Hepatocyte (in vitro differentiated cells): Measurements from ENCODE around the gene NCAPG2. TPM values are rescaled to one million over a fixed set of nuclear protein-coding genes. Genes with fewer than 3 reads are reported as not detected.

ENCODE experiments used
- DNase-seq: peaks from one replicate; pipeline ENCODE4 v3.0.0-alpha.2; 2016; ENCODE audit warnings: low spot score
- H2AFZ ChIP-seq: fragments of 200-600 bp; sonication (generic); 2 replicates; pipeline ENCODE4 v1.6.0; 2016; ENCODE audit warnings: antibody characterized with exemption, mild to moderate bottlenecking
- H3K27ac ChIP-seq: fragments of 200-600 bp; sonication (generic); 2 replicates; pipeline ENCODE4 v1.5.1; 2016; ENCODE audit warnings: mild to moderate bottlenecking
- H3K27me3 ChIP-seq: fragments of 200-600 bp; sonication (generic); 2 replicates; pipeline ENCODE4 v1.6.1; 2016
- H3K36me3 ChIP-seq: fragments of 200-600 bp; sonication (generic); replicated peaks from 2 replicates; pipeline ENCODE4 v1.5.1; 2016; ENCODE audit warnings: low read depth; ENCODE audit not compliant: insufficient read depth
- H3K4me1 ChIP-seq: fragments of 200-600 bp; sonication (generic); 2 replicates; pipeline ENCODE4 v1.5.1; 2016; ENCODE audit warnings: mild to moderate bottlenecking, moderate library complexity; ENCODE audit not compliant: insufficient read depth
- H3K4me2 ChIP-seq: fragments of 200-600 bp; sonication (generic); 2 replicates; pipeline ENCODE4 v1.6.0; 2016
- H3K4me3 ChIP-seq: fragments of 200-600 bp; sonication (generic); 2 replicates; pipeline ENCODE4 v1.5.1; 2016; ENCODE audit warnings: mild to moderate bottlenecking
- H3K79me2 ChIP-seq: fragments of 200-600 bp; sonication (generic); 2 replicates; pipeline ENCODE4 v1.6.0; 2017; ENCODE audit warnings: mild to moderate bottlenecking
- H3K9me2 ChIP-seq: fragments of 200-600 bp; sonication (generic); replicated peaks from 2 replicates; pipeline ENCODE4 v1.6.0; 2017; ENCODE audit warnings: mild to moderate bottlenecking; ENCODE audit not compliant: insufficient read depth
- H3K9me3 ChIP-seq: fragments of 200-600 bp; sonication (generic); 2 replicates; pipeline ENCODE4 v1.5.1; 2016; ENCODE audit warnings: low read depth, mild to moderate bottlenecking
- H4K20me1 ChIP-seq: fragments of 200-600 bp; sonication (generic); 2 replicates; pipeline ENCODE4 v1.6.0; 2016; ENCODE audit warnings: mild to moderate bottlenecking; ENCODE audit not compliant: insufficient read depth, poor library complexity, severe bottlenecking
- EZH2 ChIP-seq: fragments of 200-600 bp; sonication (generic); IDR thresholded peaks from 2 replicates; pipeline ENCODE4 v1.6.1; 2016; ENCODE audit warnings: antibody characterized with exemption, mild to moderate bottlenecking, borderline replicate concordance
- EZH2phosphoT487 ChIP-seq: fragments of 200-600 bp; sonication (generic); IDR thresholded peaks from one replicate; pipeline ENCODE4 v1.6.1; 2018; ENCODE audit warnings: antibody characterized with exemption, mild to moderate bottlenecking, low read depth, moderate library complexity; ENCODE audit not compliant: unreplicated experiment, severe bottlenecking
- whole genome bisulfite sequencing: methylation state at CpG from one replicate; pipeline ENCODE4 v1.1.6; 2016; ENCODE audit warnings: low lambda C conversion rate; ENCODE audit errors: missing lambda C conversion rate; 5-methylcytosine and 5-hydroxymethylcytosine counted together
- polyA plus RNA-seq: library from polyadenylated mRNA; unstranded; fragments of >200 nt; fragmentation: Nextera tagmentation; extraction: Ambion mirVana; gene quantifications from 2 replicates; pipeline ENCODE4 v1.2.1, GENCODE V29; 2016
- total RNA-seq: library from RNA; depleted of rRNA; stranded (reverse); fragments of >200 nt; gene quantifications from 2 replicates; pipeline ENCODE4 v1.2.3, GENCODE V29; 2014
- TF ChIP-seq, protein P1 (sequence below): fragments of 200-600 bp; sonication (generic); IDR thresholded peaks from 2 replicates; pipeline ENCODE4 v1.5.1; 2016; ENCODE audit warnings: antibody characterized with exemption, mild to moderate bottlenecking; ENCODE audit not compliant: poor library complexity

NCAPG2 gene
- total and polyA plus RNA-seq, 2 experiments from 2014 or later = 6.2 to 9.5 TPM

DNA sequence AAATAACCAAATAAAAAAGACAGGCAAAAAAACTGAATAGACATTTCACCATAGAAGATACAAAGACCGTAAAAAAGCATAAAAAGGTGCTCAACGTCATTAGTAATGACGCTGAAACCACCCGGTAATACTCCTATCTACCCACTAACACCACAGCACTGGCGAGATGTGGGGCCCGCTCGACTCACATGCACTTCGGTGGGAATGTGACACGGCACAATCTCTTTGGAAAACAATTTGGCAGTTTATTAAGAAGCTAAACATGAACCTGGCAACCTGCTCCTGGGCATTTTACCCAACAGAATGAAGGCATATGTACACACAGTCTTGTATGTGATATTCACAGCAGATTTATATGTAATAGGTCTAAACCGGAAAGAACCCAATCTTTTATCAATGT is 42.8 kb upstream of the NCAPG2 start:
- no peaks in the 10 kb centered on the region for H4K20me1 ChIP-seq
- H3K27ac ChIP-seq = no peak overlapping the region
- no peak for TF ChIP-seq EZH2
- no peaks in the 10 kb centered on the region for H3K36me3 ChIP-seq
- no peak overlapping the region for H3K4me3 ChIP-seq
- H3K4me2 ChIP-seq = no peak overlapping the region
- no peaks in the 10 kb centered on the region for H3K4me1 ChIP-seq
- no peaks in the 10 kb centered on the region for H3K79me2 ChIP-seq
- no peak overlapping the region for H2AFZ ChIP-seq
- H3K9me2 ChIP-seq = no peaks in the 10 kb centered on the region
- H3K27me3 ChIP-seq = no peaks in the 10 kb centered on the region
- DNase-seq = no peak
- no peaks in the 10 kb centered on the region for H3K9me3 ChIP-seq
- 98% methylated on average over 10 of the region's 10 CpGs for WGBS

DNA sequence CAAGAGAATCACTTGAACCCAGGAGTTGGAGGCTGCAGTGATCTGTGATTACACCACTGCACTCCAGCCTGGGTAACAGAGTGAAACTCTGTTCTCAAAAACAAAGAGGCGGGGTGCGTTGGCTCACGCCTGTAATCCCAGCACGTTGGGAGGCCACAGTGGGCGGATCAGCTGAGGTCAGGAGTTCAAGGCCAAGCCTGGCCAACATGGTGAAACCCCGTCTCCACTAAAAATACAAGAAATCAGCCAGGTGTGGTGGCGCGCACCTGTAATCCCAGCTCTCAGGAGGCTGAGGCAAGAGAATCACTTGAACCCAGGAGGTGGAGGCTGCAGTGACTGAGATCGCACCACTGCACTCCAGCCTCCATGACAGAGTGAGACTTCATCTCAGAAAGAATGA is 42.4 kb upstream of the NCAPG2 start:
- Histone ChIP-seq H2AFZ (no peak overlapping the region), H3K4me1 (no peaks in the 10 kb centered on the region), H3K27me3 (no peaks in the 10 kb centered on the region), H3K36me3 (no peaks in the 10 kb centered on the region), H3K9me3 (no peaks in the 10 kb centered on the region), H3K4me3 (no peak overlapping the region), H4K20me1 (no peaks in the 10 kb centered on the region), H3K27ac (no peak overlapping the region), H3K4me2 (no peak overlapping the region), H3K79me2 (no peaks in the 10 kb centered on the region), H3K9me2 (no peaks in the 10 kb centered on the region)
- 95% methylated on average over 9 of the region's 9 CpGs for WGBS
- no peak for TF ChIP-seq EZH2phosphoT487
- TF ChIP-seq, protein P1, sequence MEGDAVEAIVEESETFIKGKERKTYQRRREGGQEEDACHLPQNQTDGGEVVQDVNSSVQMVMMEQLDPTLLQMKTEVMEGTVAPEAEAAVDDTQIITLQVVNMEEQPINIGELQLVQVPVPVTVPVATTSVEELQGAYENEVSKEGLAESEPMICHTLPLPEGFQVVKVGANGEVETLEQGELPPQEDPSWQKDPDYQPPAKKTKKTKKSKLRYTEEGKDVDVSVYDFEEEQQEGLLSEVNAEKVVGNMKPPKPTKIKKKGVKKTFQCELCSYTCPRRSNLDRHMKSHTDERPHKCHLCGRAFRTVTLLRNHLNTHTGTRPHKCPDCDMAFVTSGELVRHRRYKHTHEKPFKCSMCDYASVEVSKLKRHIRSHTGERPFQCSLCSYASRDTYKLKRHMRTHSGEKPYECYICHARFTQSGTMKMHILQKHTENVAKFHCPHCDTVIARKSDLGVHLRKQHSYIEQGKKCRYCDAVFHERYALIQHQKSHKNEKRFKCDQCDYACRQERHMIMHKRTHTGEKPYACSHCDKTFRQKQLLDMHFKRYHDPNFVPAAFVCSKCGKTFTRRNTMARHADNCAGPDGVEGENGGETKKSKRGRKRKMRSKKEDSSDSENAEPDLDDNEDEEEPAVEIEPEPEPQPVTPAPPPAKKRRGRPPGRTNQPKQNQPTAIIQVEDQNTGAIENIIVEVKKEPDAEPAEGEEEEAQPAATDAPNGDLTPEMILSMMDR = no peak
- TF ChIP-seq EZH2 = no peak
- no peak for DNase-seq

DNA sequence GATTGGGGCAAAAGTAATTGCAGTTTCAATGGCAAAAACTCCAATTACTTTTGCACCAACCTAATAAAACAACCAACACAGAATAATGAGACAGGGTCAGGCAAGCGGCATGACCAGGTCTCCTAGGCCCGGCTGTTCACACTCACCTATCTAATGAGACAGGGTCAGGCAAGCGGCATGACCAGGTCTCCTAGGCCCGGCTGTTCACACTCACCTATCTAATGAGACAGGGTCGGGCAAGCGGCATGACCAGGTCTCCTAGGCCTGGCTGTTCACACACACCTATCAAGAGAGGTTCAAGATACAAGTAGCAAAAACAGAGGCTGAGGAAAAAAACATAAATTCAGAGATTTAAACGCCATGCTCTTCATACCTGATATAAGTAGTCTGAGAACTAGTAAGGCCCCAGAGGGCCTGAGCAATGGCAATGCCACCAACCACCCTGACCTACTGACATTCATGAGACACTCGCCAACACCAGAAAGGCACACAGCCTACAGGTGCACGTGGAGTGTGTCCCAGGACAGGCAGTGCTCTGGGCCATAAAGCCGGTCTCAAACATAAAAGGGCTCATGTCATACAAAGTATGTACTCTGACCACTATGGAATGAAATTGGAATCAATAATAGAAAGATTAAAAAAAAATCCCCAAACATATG is 40.6 kb upstream of the NCAPG2 start:
- Histone ChIP-seq H3K9me3 (no peaks in the 10 kb centered on the region), H2AFZ (no peak overlapping the region), H4K20me1 (no peaks in the 10 kb centered on the region), H3K79me2 (no peaks in the 10 kb centered on the region), H3K27me3 (no peaks in the 10 kb centered on the region), H3K4me3 (no peak overlapping the region), H3K4me2 (no peak overlapping the region), H3K36me3 (no peaks in the 10 kb centered on the region), H3K9me2 (no peaks in the 10 kb centered on the region), H3K4me1 (peaks cover 9% of the 10 kb centered on the region), H3K27ac (no peak overlapping the region)
- DNase-seq = no peak
- TF ChIP-seq, protein P1 = no peak
- no peak for TF ChIP-seq EZH2phosphoT487
- no peak for TF ChIP-seq EZH2
- 83% methylated on average over 10 of the region's 10 CpGs for WGBS

DNA sequence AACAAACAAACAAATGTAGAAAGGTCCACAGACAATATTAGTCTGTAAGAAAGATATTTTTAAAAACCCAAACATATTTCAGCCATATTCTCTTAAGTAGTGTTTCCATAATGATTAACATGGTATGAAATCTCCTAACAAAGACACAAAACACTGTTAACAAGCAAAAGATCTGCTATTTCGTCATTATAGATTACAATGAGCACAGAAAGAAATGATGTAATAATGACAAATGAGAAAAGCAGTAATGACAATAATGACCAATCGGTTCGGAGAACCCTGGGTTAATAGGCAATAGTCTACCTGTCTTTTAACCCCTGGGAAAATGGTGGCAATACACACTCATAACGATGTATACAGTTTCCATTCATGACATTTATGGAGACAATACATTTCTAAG is 39.5 kb upstream of the NCAPG2 start:
- no peaks in the 10 kb centered on the region for H3K79me2 ChIP-seq
- peaks cover 13% of the 10 kb centered on the region for H3K4me1 ChIP-seq
- H3K27me3 ChIP-seq = no peaks in the 10 kb centered on the region
- 97% methylated on average over 4 of the region's 4 CpGs for WGBS
- H4K20me1 ChIP-seq = no peaks in the 10 kb centered on the region
- no peak overlapping the region for H3K4me3 ChIP-seq
- no peak for DNase-seq
- H3K27ac ChIP-seq = no peak overlapping the region
- no peaks in the 10 kb centered on the region for H3K9me2 ChIP-seq
- TF ChIP-seq, protein P1 = no peak
- no peak for TF ChIP-seq EZH2
- TF ChIP-seq EZH2phosphoT487 = no peak
- no peaks in the 10 kb centered on the region for H3K9me3 ChIP-seq
- H3K4me2 ChIP-seq = no peak overlapping the region
- no peak overlapping the region for H2AFZ ChIP-seq
- no peaks in the 10 kb centered on the region for H3K36me3 ChIP-seq
